Cortex of kidney (tissue), 1 donor: ENCODE measurements around the gene ACTN4.

ENCODE experiments used
- DNase-seq: peaks from one replicate; lab custom pipeline; 2025; lab: John Stamatoyannopoulos, UW

Gene ACTN4

GRCh38 chr19:38635483-38636399, 11.7 kb upstream of the ACTN4 start:
- DNase-seq: no peak

GRCh38 chr19:38638461-38638860, 9.0 kb upstream of the ACTN4 start:
- DNase-seq: no peak

GRCh38 chr19:38639679-38640078, 7.8 kb upstream of the ACTN4 start:
- DNase-seq: no peak

GRCh38 chr19:38640368-38640767, 7.1 kb upstream of the ACTN4 start:
- DNase-seq: no peak

GRCh38 chr19:38642176-38642575, 5.3 kb upstream of the ACTN4 start:
- DNase-seq: no peak

GRCh38 chr19:38644719-38645118, 2.7 kb upstream of the ACTN4 start:
- DNase-seq: no peak

GRCh38 chr19:38647966-38648768, 718 bp downstream of the ACTN4 start:
- DNase-seq: no peak

- no peak for DNase-seq
Measured at GRCh38 chr19:38648769-38649304, 1.4 kb downstream of the ACTN4 start.

- DNase-seq: no peak
Measured at GRCh38 chr19:38649305-38650171, 2.1 kb downstream of the ACTN4 start.

- DNase-seq: no peak
Measured at GRCh38 chr19:38650172-38650775, 2.8 kb downstream of the ACTN4 start.

GRCh38 chr19:38650911-38651584, 3.6 kb downstream of the ACTN4 start:
- DNase-seq: no peak

GRCh38 chr19:38653028-38653571, 5.7 kb downstream of the ACTN4 start:
- no peak for DNase-seq

GRCh38 chr19:38654628-38655055, 7.2 kb downstream of the ACTN4 start:
- no peak for DNase-seq

- no peak for DNase-seq
Measured at GRCh38 chr19:38655148-38655824, 7.8 kb downstream of the ACTN4 start.

- no peak for DNase-seq
Measured at GRCh38 chr19:38656171-38656981, 8.9 kb downstream of the ACTN4 start.

GRCh38 chr19:38657633-38658222, 10.3 kb downstream of the ACTN4 start:
- no peak for DNase-seq

- no peak for DNase-seq
Measured at GRCh38 chr19:38658462-38659306, 11.2 kb downstream of the ACTN4 start.

- no peak for DNase-seq
Measured at GRCh38 chr19:38660724-38661123, 13.3 kb downstream of the ACTN4 start.
